ENCODE data around the gene SRPRB. TPM values are rescaled to one million over a fixed set of nuclear protein-coding genes. Genes with fewer than 3 reads are reported as not detected.

The SRPRB gene
- total RNA-seq, 1 experiment from 2014 or later = 43.4 TPM

DNA sequence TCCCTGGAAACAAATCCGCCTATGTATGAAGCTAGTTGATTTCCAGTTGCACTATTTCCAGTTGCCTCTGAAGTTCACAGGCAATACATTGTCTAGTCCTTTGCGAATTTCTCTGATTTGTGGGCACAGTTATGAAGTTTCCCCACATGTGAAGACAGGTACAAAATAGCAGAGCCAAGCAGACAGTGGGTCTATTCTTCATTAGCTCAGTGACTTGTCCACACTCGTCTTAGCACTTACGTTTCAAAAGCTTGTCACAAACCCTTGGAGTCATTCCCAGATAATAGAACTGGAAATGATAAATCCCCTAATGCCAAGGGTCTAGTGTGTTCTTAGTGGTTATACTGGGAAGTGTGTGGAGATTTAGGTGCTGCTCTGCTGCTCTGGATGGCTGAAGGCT is 14.5 kb downstream of the SRPRB start:
- ChIA-PET POLR2A (ENCODE audit: unreplicated experiment) (no interaction called here), CTCF (interaction anchor here (0.7 kb wide), 1 partner anchor 538 kb away, joined by 3 read pairs; no protein-coding TSS in a partner anchor)
- peaks cover 7% of the 10 kb centered on the region for H3K4me1 ChIP-seq (ENCODE audit: insufficient read depth, low read length)
- H3K9me2 ChIP-seq (replicated peaks; ENCODE audit: low read length) = no peaks in the 10 kb centered on the region
- BruUV-seq (replicated peaks) = TSS peak; percentile 53
- TF ChIP-seq EZH2phosphoT487 (IDR thresholded peaks at IDR 0.05; ENCODE audit: borderline replicate concordance, low read length) (no peak), EZH2 (IDR thresholded peaks at IDR 0.05; ENCODE audit: low read length, unreplicated experiment) (no peak), CTCF (conservative IDR thresholded peaks at IDR 0.05; ENCODE audit: low read depth, low read length) (no peak)
- no peak for ATAC-seq
- peaks cover 51% of the 10 kb centered on the region for H3K36me3 ChIP-seq (ENCODE audit: low read depth, low read length)
- no peaks in the 10 kb centered on the region for H3K27me3 ChIP-seq (ENCODE audit: low read length)
- H3K4me3 ChIP-seq (ENCODE audit: low read length) = no peak overlapping the region
- H3K4me2 ChIP-seq (ENCODE audit: low read length) = no peak overlapping the region
- H4K20me1 ChIP-seq (ENCODE audit: low read length) = no peaks in the 10 kb centered on the region
- no peaks in the 10 kb centered on the region for H3K9me3 ChIP-seq (ENCODE audit: low read length)
- no peaks in the 10 kb centered on the region for H3F3A ChIP-seq (ENCODE audit: low read length, unreplicated experiment)
- intact Hi-C loops (cut with micrococcal nuclease) = no loop called here
- DNase-seq = no peak
- no peak overlapping the region for H3K9ac ChIP-seq (ENCODE audit: low read length)
- H3K27ac ChIP-seq (ENCODE audit: low read length) = no peak overlapping the region
- H3K79me2 ChIP-seq (ENCODE audit: low read length) = no peaks in the 10 kb centered on the region
- H2AFZ ChIP-seq (ENCODE audit: low read length) = no peak overlapping the region

- H4K20me1 ChIP-seq (ENCODE audit: low read length) = no peaks in the 10 kb centered on the region
- TF ChIP-seq EZH2phosphoT487 (IDR thresholded peaks at IDR 0.05; ENCODE audit: borderline replicate concordance, low read length) (no peak), EZH2 (IDR thresholded peaks at IDR 0.05; ENCODE audit: low read length, unreplicated experiment) (no peak), CTCF (conservative IDR thresholded peaks at IDR 0.05; ENCODE audit: low read depth, low read length) (no peak)
- no peak overlapping the region for H3K4me3 ChIP-seq (ENCODE audit: low read length)
- DNase-seq (no peak), ATAC-seq (no peak)
- H3K4me1 ChIP-seq (ENCODE audit: insufficient read depth, low read length) = peaks cover 7% of the 10 kb centered on the region
- H3K27me3 ChIP-seq (ENCODE audit: low read length) = no peaks in the 10 kb centered on the region
- H3K9ac ChIP-seq (ENCODE audit: low read length) = no peak overlapping the region
- ChIA-PET POLR2A (ENCODE audit: unreplicated experiment) (no interaction called here), CTCF (no interaction called here)
- no peaks in the 10 kb centered on the region for H3K79me2 ChIP-seq (ENCODE audit: low read length)
- H2AFZ ChIP-seq (ENCODE audit: low read length) = no peak overlapping the region
- no peak overlapping the region for H3K27ac ChIP-seq (ENCODE audit: low read length)
- H3K9me3 ChIP-seq (ENCODE audit: low read length) = no peaks in the 10 kb centered on the region
- no TSS peak for BruUV-seq (replicated peaks)
- H3K36me3 ChIP-seq (ENCODE audit: low read depth, low read length) = peaks cover 46% of the 10 kb centered on the region
- intact Hi-C loops (cut with micrococcal nuclease) = no loop called here
- no peak overlapping the region for H3K4me2 ChIP-seq (ENCODE audit: low read length)
- H3K9me2 ChIP-seq (replicated peaks; ENCODE audit: low read length) = no peaks in the 10 kb centered on the region
- H3F3A ChIP-seq (ENCODE audit: low read length, unreplicated experiment) = no peaks in the 10 kb centered on the region
Observed at GRCh38 chr3:133820889-133821675, 15.5 kb downstream of the SRPRB start.

All from PC-3 (cell line).